CD14-positive monocyte (primary cell): ENCODE results near the gene SOCS1. TPM values are rescaled to one million over a fixed set of nuclear protein-coding genes. Genes with fewer than 3 reads are reported as not detected.

Experiments used
- DNase-seq, 3 donors: peaks; one replicate each; pipeline ENCODE4 v3.0.0-alpha.2; 2011 to 2022
- H2AFZ ChIP-seq: 2 replicates; pipeline ENCODE4 v1.6.0; 2012; ENCODE audit warnings: mild to moderate bottlenecking, low read depth, low read length, inconsistent platforms; ENCODE audit not compliant: insufficient read depth, poor library complexity, severe bottlenecking
- H3K27ac ChIP-seq, 2 donors: 1 replicate in 1 of 2; 2 replicates in 1 of 2; pipeline ENCODE4 v1.5.1; 2012 to 2013; ENCODE audit warnings: low read length in 2 of 2, control low read depth in 1 of 2, inconsistent platforms in 1 of 2, low read depth in 1 of 2, mild to moderate bottlenecking in 1 of 2
- H3K27me3 ChIP-seq, 2 donors: one replicate each; pipeline versions ENCODE4 v1.6.0 to v1.6.1; 2011 to 2013; ENCODE audit warnings: low read length in 2 of 2; ENCODE audit not compliant: control insufficient read depth in 2 of 2, insufficient read depth in 2 of 2
- H3K36me3 ChIP-seq, 2 donors: replicated peaks in 1 of 2; 1 replicate in 1 of 2; 2 replicates in 1 of 2; pipeline versions ENCODE4 v1.5.1 to v1.6.1; 2012 to 2013; ENCODE audit warnings: low read length in 2 of 2, control low read depth in 1 of 2, inconsistent platforms in 1 of 2, mild to moderate bottlenecking in 1 of 2; ENCODE audit not compliant: insufficient read depth in 2 of 2, control insufficient read depth in 1 of 2
- H3K4me1 ChIP-seq, 2 donors: 1 replicate in 1 of 2; 2 replicates in 1 of 2; pipeline versions ENCODE4 v1.5.1 to v1.6.1; 2012 to 2013; ENCODE audit warnings: low read length in 2 of 2, control low read depth in 1 of 2, inconsistent platforms in 1 of 2, mild to moderate bottlenecking in 1 of 2, moderate library complexity in 1 of 2; ENCODE audit not compliant: insufficient read depth in 2 of 2, control insufficient read depth in 1 of 2
- H3K4me2 ChIP-seq: replicated peaks from 2 replicates; pipeline ENCODE3; 2012; ENCODE audit warnings: low read length, moderate library complexity, mild to moderate bottlenecking; ENCODE audit not compliant: poor library complexity, severe bottlenecking; ENCODE audit errors: extremely low read depth
- H3K4me3 ChIP-seq, 3 experiments: fragments of 200-600 bp in 1 of 3; sonication (generic) in 1 of 3; replicated peaks in 1 of 3; 1 replicate in 2 of 3; 2 replicates in 1 of 3; pipeline ENCODE4 v1.5.1; 2011 to 2013; ENCODE audit warnings: low read length in 3 of 3, mild to moderate bottlenecking in 3 of 3, control low read depth in 2 of 3, low read depth in 2 of 3, inconsistent platforms in 1 of 3, moderate library complexity in 1 of 3
- H3K79me2 ChIP-seq: 2 replicates; pipeline ENCODE4 v1.6.0; 2012; ENCODE audit warnings: mild to moderate bottlenecking, control low read depth, inconsistent platforms, low read length, moderate library complexity; ENCODE audit not compliant: insufficient read depth
- H3K9ac ChIP-seq: 2 replicates; pipeline ENCODE4 v1.6.0; 2017; ENCODE audit warnings: low read length, mild to moderate bottlenecking; ENCODE audit not compliant: insufficient read depth, poor library complexity, severe bottlenecking
- H3K9me3 ChIP-seq, 2 donors: replicated peaks in 1 of 2; 1 replicate in 1 of 2; 2 replicates in 1 of 2; pipeline versions ENCODE4 v1.5.1 to v1.6.1; 2012 to 2013; ENCODE audit warnings: low read length in 2 of 2, control low read depth in 1 of 2; ENCODE audit not compliant: control insufficient read depth in 1 of 2, insufficient read depth in 1 of 2
- H4K20me1 ChIP-seq: 2 replicates; pipeline ENCODE4 v1.6.0; 2012; ENCODE audit warnings: mild to moderate bottlenecking, low read length, control low read depth, moderate library complexity; ENCODE audit not compliant: insufficient read depth
- H3K27ac Mint-ChIP-seq, 7 donors: one replicate each; pipeline ENCODE4 v1.8.0; 2020; ENCODE audit warnings: mild to moderate bottlenecking in 7 of 7, mixed read lengths in 7 of 7, moderate library complexity in 6 of 7, inconsistent platforms in 2 of 7
- H3K27me3 Mint-ChIP-seq, 3 donors: one replicate each; pipeline ENCODE4 v1.8.0; 2021 to 2022; ENCODE audit warnings: low read depth in 3 of 3, mild to moderate bottlenecking in 3 of 3, mixed read lengths in 3 of 3, moderate library complexity in 3 of 3, inconsistent platforms in 1 of 3
- H3K36me3 Mint-ChIP-seq, 2 donors: one replicate each; pipeline ENCODE4 v1.8.0; 2020; ENCODE audit warnings: mixed read lengths in 2 of 2, inconsistent platforms in 1 of 2, mild to moderate bottlenecking in 1 of 2
- H3K4me1 Mint-ChIP-seq: one replicate; pipeline ENCODE4 v1.8.0; 2020; ENCODE audit warnings: mild to moderate bottlenecking, mixed read lengths
- H3K4me3 Mint-ChIP-seq, 2 donors: one replicate each; pipeline ENCODE4 v1.8.0; 2020; ENCODE audit warnings: mild to moderate bottlenecking in 2 of 2, mixed read lengths in 2 of 2, moderate library complexity in 1 of 2
- H3K9me3 Mint-ChIP-seq, 7 donors: one replicate each; pipeline ENCODE4 v1.8.0; 2020 to 2022; ENCODE audit warnings: mixed read lengths in 7 of 7, mild to moderate bottlenecking in 6 of 7, moderate library complexity in 6 of 7, inconsistent platforms in 2 of 7
- WGBS: methylation state at CpG from one replicate; pipeline ENCODE4 v1.1.5; 2013; ENCODE audit warnings: missing lambda C conversion rate; ENCODE audit not compliant: insufficient coverage; 5-methylcytosine and 5-hydroxymethylcytosine counted together
- intact Hi-C, 2 donors: fragments of 100-400 bp; cut with micrococcal nuclease; formaldehyde crosslinking; loops; one replicate each; pipeline versions ENCODE4 v1.15.0 to v1.15.1; 2023
- polyA plus RNA-seq, 3 donors: library from polyadenylated mRNA; depleted of rRNA in 1 of 3; unstranded in 2 of 3; stranded (reverse) in 1 of 3; fragments of 300-500 nt in 2 of 3; fragments of >200 nt in 1 of 3; fragmentation: Illumina TruSeq in 2 of 3; gene quantifications; 1 replicate in 2 of 3; 2 replicates in 1 of 3; pipeline ENCODE4 v1.2.3, GENCODE V29; 2012 to 2021
- TF ChIP-seq, protein P1 (sequence below): fragments of 200-600 bp; IDR thresholded peaks from one replicate; pipeline ENCODE4 v1.8.0; 2022; ENCODE audit warnings: antibody characterized with exemption, mild to moderate bottlenecking

The SOCS1 gene
- polyA plus RNA-seq, 3 donors = 0.13 to 2.3 (median 0.35) TPM

- Mint-ChIP-seq H3K4me3 (peak overlapping the region; percentile 78 to 89), H3K9me3 (peaks cover 0 to 3% (median 0%) of the 10 kb centered on the region in 7 donors), H3K27me3 (peaks cover 31 to 65% (median 47%) of the 10 kb centered on the region in 3 donors), H3K4me1 (peaks cover 38% of the 10 kb centered on the region), H3K27ac (peak overlapping the region in 1 of 7 donors; percentile 54), H3K36me3 (peaks cover 5% of the 10 kb centered on the region in 2 donors)
- no peaks in the 10 kb centered on the region for H3K79me2 ChIP-seq
- peak overlapping the region; percentile 86 for H3K9ac ChIP-seq
- no peak overlapping the region for H3K27ac ChIP-seq
- H3K27me3 ChIP-seq = peaks cover 0 to 23% of the 10 kb centered on the region in 2 donors
- H3K4me3 ChIP-seq = peak overlapping the region; percentile 32 to 96 (median 69)
- peak overlapping the region; percentile 90 for H2AFZ ChIP-seq
- H3K36me3 ChIP-seq = no peaks in the 10 kb centered on the region
- 2% methylated on average over 104 of the region's 105 CpGs for WGBS
- TF ChIP-seq, protein P1, sequence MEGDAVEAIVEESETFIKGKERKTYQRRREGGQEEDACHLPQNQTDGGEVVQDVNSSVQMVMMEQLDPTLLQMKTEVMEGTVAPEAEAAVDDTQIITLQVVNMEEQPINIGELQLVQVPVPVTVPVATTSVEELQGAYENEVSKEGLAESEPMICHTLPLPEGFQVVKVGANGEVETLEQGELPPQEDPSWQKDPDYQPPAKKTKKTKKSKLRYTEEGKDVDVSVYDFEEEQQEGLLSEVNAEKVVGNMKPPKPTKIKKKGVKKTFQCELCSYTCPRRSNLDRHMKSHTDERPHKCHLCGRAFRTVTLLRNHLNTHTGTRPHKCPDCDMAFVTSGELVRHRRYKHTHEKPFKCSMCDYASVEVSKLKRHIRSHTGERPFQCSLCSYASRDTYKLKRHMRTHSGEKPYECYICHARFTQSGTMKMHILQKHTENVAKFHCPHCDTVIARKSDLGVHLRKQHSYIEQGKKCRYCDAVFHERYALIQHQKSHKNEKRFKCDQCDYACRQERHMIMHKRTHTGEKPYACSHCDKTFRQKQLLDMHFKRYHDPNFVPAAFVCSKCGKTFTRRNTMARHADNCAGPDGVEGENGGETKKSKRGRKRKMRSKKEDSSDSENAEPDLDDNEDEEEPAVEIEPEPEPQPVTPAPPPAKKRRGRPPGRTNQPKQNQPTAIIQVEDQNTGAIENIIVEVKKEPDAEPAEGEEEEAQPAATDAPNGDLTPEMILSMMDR = no peak
- peak overlapping the region; percentile 89 for H3K4me2 ChIP-seq
- peaks cover 30 to 44% of the 10 kb centered on the region in 2 donors for H3K4me1 ChIP-seq
- intact Hi-C loops = loop anchor here (1.0 to 10.0 kb wide), 5 partner anchors 50 to 283 kb away; partner anchors contain the start of gene RMI2 (in 1 of the 2)
- H3K9me3 ChIP-seq = no peaks in the 10 kb centered on the region
- H4K20me1 ChIP-seq = peaks cover 3% of the 10 kb centered on the region
- DNase-seq = peak; percentile 26 to 42 (median 38)
Measured at GRCh38 chr16:11254913-11255736, 879 bp downstream of the SOCS1 start.

DNA sequence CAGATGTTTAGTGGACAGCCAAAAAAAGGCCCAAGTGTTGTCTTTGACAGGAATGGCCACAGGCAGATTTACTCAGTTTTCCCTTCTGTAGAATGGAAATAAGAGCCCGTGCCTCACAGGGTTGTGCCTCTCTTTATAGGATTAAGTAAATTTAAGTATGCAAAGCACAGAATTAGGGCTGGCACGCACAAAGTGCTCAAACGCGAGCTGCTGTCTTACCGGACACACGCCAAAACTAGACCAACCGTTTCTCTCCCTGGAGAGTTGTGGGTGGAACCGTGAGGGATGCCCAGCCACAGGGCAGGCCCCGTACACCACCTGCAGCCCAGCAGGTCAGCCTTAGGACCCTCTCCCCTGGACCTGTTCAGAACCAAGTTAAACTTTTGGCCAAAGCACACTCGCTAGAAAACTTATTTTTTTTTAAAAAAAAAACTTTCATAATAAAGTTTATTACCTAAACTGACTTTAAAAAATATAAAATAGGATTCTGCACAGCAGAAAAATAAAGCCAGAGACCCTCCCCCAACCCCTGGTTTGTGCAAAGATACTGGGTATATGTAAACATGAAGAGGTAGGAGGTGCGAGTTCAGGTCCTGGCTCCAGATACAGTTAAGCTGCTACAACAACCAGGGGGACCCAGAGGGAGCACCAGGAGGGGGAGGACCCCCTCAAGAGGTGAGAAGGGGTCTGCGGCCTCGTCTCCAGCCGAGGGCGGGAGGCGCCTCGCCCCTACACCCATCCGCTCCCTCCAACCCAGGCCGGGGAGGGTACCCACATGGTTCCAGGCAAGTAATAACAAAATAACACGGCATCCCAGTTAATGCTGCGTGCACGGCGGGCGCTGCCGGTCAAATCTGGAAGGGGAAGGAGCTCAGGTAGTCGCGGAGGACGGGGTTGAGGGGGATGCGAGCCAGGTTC, 1.8 kb downstream of the SOCS1 start:
- intact Hi-C loops = loop anchor here in 1 of 2 donors (10.0 kb wide), 1 partner anchor 49 kb away; no protein-coding TSS in a partner anchor
- TF ChIP-seq, protein P1 = no peak
- peaks cover 26 to 56% (median 39%) of the 10 kb centered on the region in 3 donors for H3K27me3 Mint-ChIP-seq
- peak overlapping the region; percentile 90 for H2AFZ ChIP-seq
- peaks cover 0 to 3% (median 0%) of the 10 kb centered on the region in 7 donors for H3K9me3 Mint-ChIP-seq
- peaks cover 36% of the 10 kb centered on the region for H3K4me1 Mint-ChIP-seq
- no peaks in the 10 kb centered on the region for H3K9me3 ChIP-seq
- H3K27ac Mint-ChIP-seq = no peak overlapping the region
- peak overlapping the region; percentile 86 for H3K9ac ChIP-seq
- H3K36me3 ChIP-seq = no peaks in the 10 kb centered on the region
- no peaks in the 10 kb centered on the region for H3K79me2 ChIP-seq
- no peak overlapping the region for H3K27ac ChIP-seq
- H3K27me3 ChIP-seq = peaks cover 0 to 23% of the 10 kb centered on the region in 2 donors
- H3K4me1 ChIP-seq = peaks cover 30 to 42% of the 10 kb centered on the region in 2 donors
- peaks cover 5% of the 10 kb centered on the region in 2 donors for H3K36me3 Mint-ChIP-seq
- H3K4me3 Mint-ChIP-seq = peak overlapping the region; percentile 67 to 78
- H3K4me2 ChIP-seq = peak overlapping the region; percentile 89
- DNase-seq = no peak
- H3K4me3 ChIP-seq = peak overlapping the region in 1 of 3 experiments; percentile 96
- peaks cover 3% of the 10 kb centered on the region for H4K20me1 ChIP-seq
- 66% methylated on average over 12 of the region's 29 CpGs for WGBS
